22Rv1 (cell line): ENCODE data around the gene KIAA2012.
"Not testable (repeated sequence)": the region's sequence is repeated elsewhere in the genome, so short reads cannot be mapped to it uniquely, and the experiment has no call there.

Experiments
- H3K27ac ChIP-seq: fragments of 450-650 bp; 2 replicates; pipeline ENCODE4 v1.5.1; 2017
- CTCF ChIP-seq: fragments of 450-650 bp; IDR thresholded peaks from 2 replicates; pipeline ENCODE4 v1.5.1; 2017; ENCODE audit warnings: mild to moderate bottlenecking
- ZFX ChIP-seq: fragments of 450-650 bp; IDR thresholded peaks from 2 replicates; pipeline ENCODE4 v1.6.1; 2017; ENCODE audit warnings: antibody characterized with exemption, borderline replicate concordance

KIAA2012 gene

GRCh38 chr2:202127687-202128331 is 54.8 kb downstream of the KIAA2012 start:
- TF ChIP-seq ZFX = no peak
- TF ChIP-seq CTCF = no peak
- no peak overlapping the region for H3K27ac ChIP-seq

- TF ChIP-seq CTCF (no peak), ZFX (no peak)
- H3K27ac ChIP-seq = no peak overlapping the region
Observed at GRCh38 chr2:202129841-202130240, 56.8 kb downstream of the KIAA2012 start.

- no peak overlapping the region for H3K27ac ChIP-seq
- TF ChIP-seq CTCF (no peak), ZFX (no peak)
Observed at GRCh38 chr2:202133200-202133908, 60.3 kb downstream of the KIAA2012 start.

- no peak overlapping the region for H3K27ac ChIP-seq
- no peak for TF ChIP-seq ZFX
- TF ChIP-seq CTCF = no peak
Observed at GRCh38 chr2:202133909-202134265, 60.8 kb downstream of the KIAA2012 start.

- no peak for TF ChIP-seq ZFX
- H3K27ac ChIP-seq = no peak overlapping the region
Observed at GRCh38 chr2:202135091-202135874, 62.2 kb downstream of the KIAA2012 start.

GRCh38 chr2:202136039-202136438 is 63.0 kb downstream of the KIAA2012 start:
- not testable (repeated sequence) for H3K27ac ChIP-seq

GRCh38 chr2:202136526-202136925 is 63.5 kb downstream of the KIAA2012 start:
- TF ChIP-seq ZFX (no peak), CTCF (no peak)
- no peak overlapping the region for H3K27ac ChIP-seq
